GM18502 (cell line): Measurements from ENCODE around the gene LETM1.

ENCODE experiments used
- ATAC-seq: cut with Tn5 transposase; IDR thresholded peaks from one replicate; pipeline ENCODE4 v1.9.1; 2021; ENCODE audit warnings: mild to moderate bottlenecking; ENCODE audit not compliant: unreplicated experiment, poor library complexity

LETM1 gene

GRCh38 chr4:1856071-1856942 is at the start of gene LETM1:
Gene LETM1, minus strand, starts transcription at chr4:1856156. Its CDS starts 206 bp downstream, at chr4:1855950.
- ATAC-seq = peak; percentile 89

GRCh38 chr4:1904042-1904441 is 48.1 kb upstream of the LETM1 start:
- ATAC-seq = no peak

GRCh38 chr4:1903035-1903434 is 47.1 kb upstream of the LETM1 start:
- no peak for ATAC-seq

- no peak for ATAC-seq
Observed at GRCh38 chr4:1902243-1902642, 46.3 kb upstream of the LETM1 start.

GRCh38 chr4:1901127-1901526 is 45.2 kb upstream of the LETM1 start:
- no peak for ATAC-seq

GRCh38 chr4:1900624-1901023 is 44.7 kb upstream of the LETM1 start:
- no peak for ATAC-seq

- no peak for ATAC-seq
Observed at GRCh38 chr4:1900087-1900433, 44.1 kb upstream of the LETM1 start.

GRCh38 chr4:1899149-1900086 is 43.5 kb upstream of the LETM1 start:
- peak; percentile 88 for ATAC-seq

GRCh38 chr4:1898681-1899080 is 42.7 kb upstream of the LETM1 start:
- peak; percentile 12 for ATAC-seq

GRCh38 chr4:1898007-1898406 is 42.1 kb upstream of the LETM1 start:
- no peak for ATAC-seq

GRCh38 chr4:1896658-1896991 is 40.7 kb upstream of the LETM1 start:
- ATAC-seq = no peak

GRCh38 chr4:1895971-1896657 is 40.2 kb upstream of the LETM1 start:
- ATAC-seq = no peak

- no peak for ATAC-seq
Observed at GRCh38 chr4:1890979-1891570, 35.1 kb upstream of the LETM1 start.

GRCh38 chr4:1887052-1887451 is 31.1 kb upstream of the LETM1 start:
- no peak for ATAC-seq

- no peak for ATAC-seq
Observed at GRCh38 chr4:1885414-1885813, 29.5 kb upstream of the LETM1 start.

- ATAC-seq = no peak
Observed at GRCh38 chr4:1883583-1883982, 27.6 kb upstream of the LETM1 start.

GRCh38 chr4:1882850-1883271 is 26.9 kb upstream of the LETM1 start:
- ATAC-seq = no peak

- ATAC-seq = no peak
Observed at GRCh38 chr4:1880332-1880731, 24.4 kb upstream of the LETM1 start.

- no peak for ATAC-seq
Observed at GRCh38 chr4:1879485-1879884, 23.5 kb upstream of the LETM1 start.

- no peak for ATAC-seq
Observed at GRCh38 chr4:1874201-1874600, 18.2 kb upstream of the LETM1 start.
